ENCODE data around the gene SLC13A5.

- TF ChIP-seq, protein P1, sequence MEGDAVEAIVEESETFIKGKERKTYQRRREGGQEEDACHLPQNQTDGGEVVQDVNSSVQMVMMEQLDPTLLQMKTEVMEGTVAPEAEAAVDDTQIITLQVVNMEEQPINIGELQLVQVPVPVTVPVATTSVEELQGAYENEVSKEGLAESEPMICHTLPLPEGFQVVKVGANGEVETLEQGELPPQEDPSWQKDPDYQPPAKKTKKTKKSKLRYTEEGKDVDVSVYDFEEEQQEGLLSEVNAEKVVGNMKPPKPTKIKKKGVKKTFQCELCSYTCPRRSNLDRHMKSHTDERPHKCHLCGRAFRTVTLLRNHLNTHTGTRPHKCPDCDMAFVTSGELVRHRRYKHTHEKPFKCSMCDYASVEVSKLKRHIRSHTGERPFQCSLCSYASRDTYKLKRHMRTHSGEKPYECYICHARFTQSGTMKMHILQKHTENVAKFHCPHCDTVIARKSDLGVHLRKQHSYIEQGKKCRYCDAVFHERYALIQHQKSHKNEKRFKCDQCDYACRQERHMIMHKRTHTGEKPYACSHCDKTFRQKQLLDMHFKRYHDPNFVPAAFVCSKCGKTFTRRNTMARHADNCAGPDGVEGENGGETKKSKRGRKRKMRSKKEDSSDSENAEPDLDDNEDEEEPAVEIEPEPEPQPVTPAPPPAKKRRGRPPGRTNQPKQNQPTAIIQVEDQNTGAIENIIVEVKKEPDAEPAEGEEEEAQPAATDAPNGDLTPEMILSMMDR (IDR thresholded peaks at IDR 0.05; ENCODE audit: low read depth, low read length), result no peak
- TF ChIP-seq POLR2A (IDR thresholded peaks at IDR 0.05; ENCODE audit: extremely low read depth, insufficient read length) (no peak), MYC (IDR thresholded peaks at IDR 0.05; ENCODE audit: low read depth, low read length) (no peak)
These were observed 17.6 kb downstream of the SLC13A5 start for GRCh38 chr17:6695565-6695964.

Data from NB4 (cell line).